Activated naive CD4-positive, alpha-beta T cell treated with Interleukin-2 at 50 U/mL for 16 hours (primary cell): ENCODE data around the gene SPRED3.
"Not testable (repeated sequence)": the region's sequence is repeated elsewhere in the genome, so short reads cannot be mapped to it uniquely, and the experiment has no call there.

Experiments
- DNase-seq: peaks from one replicate; pipeline ENCODE4 v3.0.0-alpha.2; 2020

The SPRED3 gene

GRCh38 chr19:38392707-38393308, 4.3 kb downstream of the SPRED3 start:
- no peak for DNase-seq

DNA sequence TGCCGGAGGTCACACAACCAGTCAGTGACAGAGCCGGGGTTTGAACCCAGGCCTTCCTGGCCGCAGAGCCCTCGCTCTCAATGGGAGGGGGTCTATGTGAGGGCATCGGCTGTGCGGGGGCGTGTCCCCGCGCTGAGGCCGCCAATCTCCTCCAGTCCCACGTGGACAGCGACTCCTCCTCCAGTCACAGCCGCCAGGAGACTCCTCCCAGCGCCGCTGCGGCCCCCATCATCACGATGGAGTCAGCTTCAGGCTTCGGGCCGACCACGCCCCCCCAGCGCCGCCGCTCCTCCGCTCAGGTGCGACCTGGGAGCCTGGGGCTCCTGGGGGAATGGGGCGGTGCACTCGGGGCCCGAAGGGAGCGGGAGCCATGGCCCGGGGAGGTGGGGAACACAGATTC, 6.0 kb downstream of the SPRED3 start:
- DNase-seq, result peak; percentile 77

DNA sequence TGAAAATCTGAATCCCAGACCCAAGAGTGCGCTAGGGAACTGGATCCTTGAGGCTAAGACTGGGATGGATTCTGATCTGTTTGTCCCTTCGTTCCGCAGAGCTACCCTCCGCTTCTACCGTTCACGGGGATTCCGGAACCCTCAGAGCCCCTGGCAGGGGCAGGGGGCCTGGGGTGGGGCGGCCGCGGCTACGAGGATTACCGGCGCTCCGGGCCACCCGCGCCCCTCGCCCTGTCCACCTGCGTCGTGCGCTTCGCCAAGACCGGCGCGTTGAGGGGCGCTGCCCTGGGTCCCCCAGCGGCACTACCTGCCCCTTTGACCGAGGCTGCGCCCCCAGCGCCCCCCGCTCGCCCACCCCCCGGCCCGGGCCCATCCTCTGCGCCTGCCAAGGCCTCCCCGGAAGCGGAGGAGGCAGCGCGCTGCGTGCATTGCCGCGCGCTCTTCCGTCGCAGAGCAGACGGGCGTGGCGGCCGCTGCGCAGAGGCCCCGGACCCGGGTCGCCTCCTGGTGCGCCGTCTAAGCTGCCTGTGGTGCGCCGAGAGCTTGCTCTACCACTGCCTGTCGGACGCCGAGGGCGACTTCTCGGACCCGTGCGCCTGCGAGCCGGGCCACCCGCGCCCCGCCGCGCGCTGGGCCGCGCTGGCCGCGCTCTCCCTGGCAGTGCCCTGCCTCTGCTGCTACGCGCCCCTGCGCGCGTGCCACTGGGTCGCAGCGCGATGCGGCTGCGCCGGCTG, 7.1 kb downstream of the SPRED3 start:
- peak; percentile 53 for DNase-seq

DNA sequence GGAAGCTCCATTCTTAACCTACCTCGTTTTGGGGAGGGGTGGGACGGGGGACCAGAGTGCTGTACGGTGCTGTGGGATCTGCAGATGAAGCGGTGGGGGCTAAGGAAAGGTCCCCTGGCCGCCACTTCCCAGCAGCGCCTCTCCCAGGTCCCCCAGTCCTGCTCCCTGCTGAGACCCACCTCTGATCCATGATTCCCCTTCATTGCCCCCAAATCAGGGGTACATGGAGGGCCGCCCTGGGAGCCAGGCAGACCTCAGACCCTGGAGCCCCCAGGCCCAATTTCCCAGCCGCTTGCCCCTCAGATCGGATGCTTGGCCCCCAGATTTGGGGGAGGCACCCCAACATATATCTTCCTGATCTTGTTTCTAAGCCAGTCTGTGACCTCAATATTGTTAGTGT, 10.6 kb downstream of the SPRED3 start:
- DNase-seq, result no peak

DNA sequence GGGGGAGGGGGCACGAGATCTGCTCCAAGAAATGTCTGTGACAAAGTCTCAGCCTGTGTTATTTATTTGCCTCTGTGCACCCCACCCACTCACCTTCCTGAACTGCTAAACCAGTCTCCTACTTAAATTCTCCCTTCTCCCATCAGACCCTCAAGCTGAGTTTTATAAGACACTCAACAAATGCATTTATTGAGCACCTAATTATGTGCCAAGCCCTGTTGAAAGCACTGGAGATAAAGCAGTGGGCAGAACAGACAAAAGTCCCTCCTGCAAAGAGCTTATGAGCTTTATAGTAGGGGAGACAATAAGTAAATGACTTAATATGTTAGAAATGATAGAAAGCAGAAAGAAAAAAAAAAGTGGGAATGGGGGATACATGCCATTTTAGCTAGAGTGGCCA, 11.0 kb downstream of the SPRED3 start:
- DNase-seq, result no peak

DNA sequence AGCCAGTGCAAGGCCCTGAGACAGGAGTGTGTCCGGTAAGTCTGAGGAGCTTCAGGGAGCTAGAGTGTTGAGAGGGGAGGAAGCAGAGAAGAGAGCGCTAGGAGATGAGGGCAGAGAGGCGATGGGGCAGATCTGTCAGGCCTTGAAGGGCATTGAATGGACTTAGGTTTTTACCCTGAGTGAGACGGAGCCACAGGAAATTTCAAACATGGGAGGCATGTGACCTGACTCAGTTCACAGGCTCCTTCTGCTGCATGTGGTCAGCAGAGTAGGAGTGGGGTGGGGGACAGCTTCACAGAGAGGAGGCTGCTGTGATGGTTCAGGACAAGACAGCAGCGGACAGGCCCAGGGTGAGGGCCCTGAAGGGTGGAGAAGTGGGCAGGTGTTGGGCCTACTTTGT, 11.9 kb downstream of the SPRED3 start:
- DNase-seq, result no peak

DNA sequence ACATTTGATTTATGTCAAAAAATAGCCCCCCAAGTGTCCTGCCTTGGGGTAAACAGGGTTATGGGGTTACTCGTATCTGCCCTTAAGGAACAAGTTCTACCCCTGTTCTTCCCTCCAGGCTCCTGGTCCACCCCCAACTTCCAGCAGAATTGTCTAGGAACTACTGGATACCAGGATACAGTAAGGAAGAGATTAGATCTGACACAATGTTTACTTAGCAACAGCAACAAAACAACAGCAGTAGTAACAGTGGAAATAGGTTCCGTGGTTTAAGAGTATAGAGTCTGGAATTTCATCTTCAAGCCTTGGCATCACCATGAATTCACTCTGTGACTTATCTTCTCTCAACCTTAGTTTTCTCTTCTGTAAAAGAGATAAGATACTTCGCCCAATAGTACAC, 12.7 kb downstream of the SPRED3 start:
- no peak for DNase-seq

GRCh38 chr19:38402623-38402966, 14.1 kb downstream of the SPRED3 start:
- no peak for DNase-seq

DNA sequence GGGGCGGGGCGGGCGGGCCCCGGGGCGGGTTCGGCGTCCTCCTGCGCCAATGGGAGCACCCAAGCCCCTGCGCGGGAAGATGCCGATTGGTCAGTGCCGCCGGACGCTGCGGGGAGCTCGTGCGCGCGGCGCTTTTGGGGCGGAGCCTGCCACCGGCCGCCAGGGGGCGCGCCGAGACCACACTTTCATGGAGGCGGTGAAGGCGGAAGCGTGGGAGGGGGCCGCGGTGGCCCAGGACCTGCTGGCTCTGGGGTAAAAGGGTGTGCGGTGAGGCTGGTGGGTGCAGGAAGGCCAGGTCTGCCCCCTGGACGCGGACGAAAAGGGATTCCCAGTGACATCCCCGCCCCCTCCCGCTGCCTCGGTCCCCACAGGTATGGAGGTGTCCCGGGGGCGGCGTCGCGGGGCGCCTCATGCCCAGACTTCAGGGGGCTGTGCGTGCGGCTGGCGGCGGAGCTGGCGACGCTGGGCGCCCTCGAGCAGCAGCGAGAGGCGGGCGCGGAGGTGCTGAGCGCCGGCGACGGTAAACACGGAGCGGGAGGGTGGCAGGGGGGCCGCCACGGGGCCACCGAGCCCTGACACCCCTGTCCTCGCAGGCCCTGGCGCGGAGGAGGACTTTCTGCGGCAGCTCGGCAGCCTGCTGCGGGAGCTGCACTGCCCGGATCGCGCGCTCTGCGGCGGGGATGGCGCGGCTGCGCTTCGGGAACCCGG, 14.6 kb downstream of the SPRED3 start, which contains the start of gene FAM98C:
TSS of gene FAM98C (plus strand) at position 127 of the 708 bp plus-strand sequence. CDS start at position 188, 61 bp downstream.
- peak; percentile 97 for DNase-seq

GRCh38 chr19:38404858-38405257, 16.4 kb downstream of the SPRED3 start:
- no peak for DNase-seq

DNA sequence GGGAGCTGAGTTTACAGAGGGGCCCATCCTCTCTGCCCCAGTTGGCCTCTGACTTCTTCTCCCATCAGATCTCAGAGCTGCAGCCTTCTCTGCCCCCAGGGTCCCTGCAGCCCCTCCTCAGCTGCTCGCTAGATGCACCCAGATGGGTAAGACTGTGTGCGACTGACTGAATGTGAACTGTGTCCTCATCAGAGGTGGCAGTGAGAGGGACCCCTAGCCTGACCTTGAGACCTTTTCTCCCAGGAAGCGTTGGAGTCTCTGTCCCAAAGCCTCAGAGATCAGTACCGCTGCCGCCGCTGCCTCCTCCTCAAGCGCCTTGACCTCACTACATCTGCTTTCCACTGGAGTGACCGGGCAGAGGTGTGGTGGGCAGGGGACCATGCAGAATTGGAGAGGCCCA, 16.8 kb downstream of the SPRED3 start:
- no peak for DNase-seq

DNA sequence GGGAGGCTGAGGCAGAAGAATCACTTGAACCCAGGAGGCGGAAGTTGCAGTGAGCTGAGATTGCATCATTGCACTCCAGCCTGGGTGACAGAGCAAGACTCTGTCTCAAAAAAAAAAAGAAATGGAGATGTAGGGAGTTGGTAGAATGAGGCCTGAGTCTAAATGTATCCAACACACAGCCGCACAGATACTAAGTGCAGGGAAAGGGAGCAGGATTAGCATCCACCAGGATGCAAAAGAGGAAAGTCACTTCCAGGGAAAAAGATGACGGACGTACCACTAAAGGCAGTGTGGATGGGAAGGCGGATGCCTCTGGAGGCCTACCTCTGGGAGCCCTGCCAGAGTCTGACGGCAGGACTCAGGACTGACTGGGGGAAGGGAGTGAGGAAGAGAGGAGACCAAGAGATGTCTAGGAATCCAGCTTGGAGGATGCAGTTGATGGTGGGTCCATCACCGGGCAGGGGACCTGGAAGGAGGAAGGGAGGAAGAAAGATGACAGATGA, 21.2 kb downstream of the SPRED3 start:
- no peak for DNase-seq

DNA sequence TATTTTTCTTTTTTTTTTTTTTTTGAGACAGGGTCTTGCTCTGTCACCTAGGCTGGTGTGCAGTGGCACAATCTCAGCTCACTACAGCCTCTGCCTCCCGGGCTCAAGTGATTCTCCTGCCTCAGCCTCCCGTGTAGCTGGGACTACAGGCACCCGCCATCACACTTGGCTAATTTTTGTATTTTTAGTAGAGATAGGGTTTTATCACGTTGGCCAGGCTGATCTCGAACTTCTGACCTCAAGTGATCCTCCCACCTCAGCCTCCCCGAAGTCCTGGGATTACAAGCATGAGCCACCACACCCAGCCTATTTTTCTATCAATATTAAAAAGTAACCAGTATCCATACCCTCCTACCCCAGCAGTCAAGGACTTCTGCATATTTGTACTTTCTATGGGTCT, 21.9 kb downstream of the SPRED3 start:
- not testable (repeated sequence) for DNase-seq

DNA sequence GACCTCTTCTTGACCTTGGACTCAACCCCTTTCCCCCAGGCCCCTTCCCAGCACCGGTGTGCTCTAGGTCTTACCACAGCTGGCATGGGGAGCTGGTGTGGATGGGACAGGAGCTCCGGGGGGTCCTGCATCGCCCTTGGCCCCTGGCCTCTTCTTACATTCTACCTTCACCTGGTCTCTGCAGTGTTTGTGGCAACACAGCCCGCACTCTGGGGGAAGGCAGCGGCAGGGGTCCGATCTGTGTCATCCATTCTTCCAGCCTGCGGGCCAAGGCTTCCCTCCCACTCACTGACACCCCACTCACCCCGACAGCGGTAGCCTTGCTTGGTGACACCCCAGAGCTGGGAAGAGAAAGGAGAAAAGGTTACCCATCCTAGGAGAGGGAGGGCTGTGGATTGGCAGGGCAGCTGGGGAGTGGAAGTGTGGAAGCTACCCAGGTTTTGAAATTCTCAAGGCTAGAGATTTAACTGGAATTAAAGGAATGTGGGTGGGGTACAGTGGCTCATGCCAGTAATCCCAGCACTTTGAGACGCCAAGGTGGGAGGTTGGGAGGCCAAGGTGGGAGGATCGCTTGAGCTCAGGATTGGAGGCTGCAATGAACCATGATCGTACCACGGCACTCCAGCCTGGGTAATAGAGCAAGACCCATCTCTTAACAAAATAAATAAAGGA, 22.7 kb downstream of the SPRED3 start:
- DNase-seq, result no peak

- DNase-seq, result not testable (repeated sequence)
These were observed 23.4 kb downstream of the SPRED3 start for GRCh38 chr19:38411898-38412297.

DNA sequence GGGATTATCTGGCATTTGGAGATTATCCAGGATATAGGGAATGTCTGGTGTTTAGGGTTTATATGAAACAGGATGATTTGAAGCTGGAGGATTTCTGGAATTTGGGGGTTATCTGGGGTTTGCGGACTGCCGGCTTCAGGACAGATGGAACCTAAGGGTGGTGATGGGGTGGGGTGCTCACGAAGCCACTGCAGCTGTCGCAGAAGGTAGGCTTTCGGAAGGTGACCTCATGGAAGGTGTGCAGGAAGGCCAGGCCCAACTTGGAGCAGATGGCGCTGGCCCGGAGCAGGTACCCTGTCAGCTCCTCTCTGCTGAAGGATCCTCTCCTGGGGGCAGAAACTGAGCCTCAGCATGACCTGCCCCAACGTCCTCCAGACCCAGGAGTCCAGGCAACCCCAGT, 24.0 kb downstream of the SPRED3 start:
- DNase-seq, result no peak

- DNase-seq, result no peak
These were observed 24.5 kb downstream of the SPRED3 start for GRCh38 chr19:38412961-38413360.

DNA sequence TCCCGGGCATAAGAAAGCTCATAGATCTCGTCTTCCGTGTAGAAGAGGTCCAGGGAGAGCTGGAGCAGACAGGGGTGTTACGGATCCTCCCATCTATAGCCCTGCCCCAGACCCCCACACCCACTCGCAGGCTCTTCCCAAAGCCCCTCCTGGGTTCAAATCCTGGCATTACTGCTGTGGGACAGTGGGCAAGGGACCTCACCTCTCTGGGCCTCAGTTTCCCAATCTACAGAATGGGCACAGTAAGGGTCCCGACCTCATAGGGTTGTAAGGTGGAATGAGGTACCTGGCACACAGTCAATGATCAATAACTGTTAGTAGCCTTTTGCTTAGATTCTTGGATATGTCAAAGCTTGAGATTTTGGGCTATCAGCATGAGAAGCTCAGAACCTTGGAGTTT, 24.9 kb downstream of the SPRED3 start:
- no peak for DNase-seq

GRCh38 chr19:38417146-38417543, 28.6 kb downstream of the SPRED3 start:
- no peak for DNase-seq

- peak; percentile 62 for DNase-seq
These were observed 29.3 kb downstream of the SPRED3 start for GRCh38 chr19:38417544-38418506.

- no peak for DNase-seq
These were observed 32.4 kb downstream of the SPRED3 start for GRCh38 chr19:38420935-38421334.

- no peak for DNase-seq
These were observed 33.4 kb downstream of the SPRED3 start for GRCh38 chr19:38421856-38422255.
